ENCODE data around the gene F13A1.

GRCh38 chr6:6285679-6286078 is 34.8 kb downstream of the F13A1 start:
- TF ChIP-seq, protein P1, sequence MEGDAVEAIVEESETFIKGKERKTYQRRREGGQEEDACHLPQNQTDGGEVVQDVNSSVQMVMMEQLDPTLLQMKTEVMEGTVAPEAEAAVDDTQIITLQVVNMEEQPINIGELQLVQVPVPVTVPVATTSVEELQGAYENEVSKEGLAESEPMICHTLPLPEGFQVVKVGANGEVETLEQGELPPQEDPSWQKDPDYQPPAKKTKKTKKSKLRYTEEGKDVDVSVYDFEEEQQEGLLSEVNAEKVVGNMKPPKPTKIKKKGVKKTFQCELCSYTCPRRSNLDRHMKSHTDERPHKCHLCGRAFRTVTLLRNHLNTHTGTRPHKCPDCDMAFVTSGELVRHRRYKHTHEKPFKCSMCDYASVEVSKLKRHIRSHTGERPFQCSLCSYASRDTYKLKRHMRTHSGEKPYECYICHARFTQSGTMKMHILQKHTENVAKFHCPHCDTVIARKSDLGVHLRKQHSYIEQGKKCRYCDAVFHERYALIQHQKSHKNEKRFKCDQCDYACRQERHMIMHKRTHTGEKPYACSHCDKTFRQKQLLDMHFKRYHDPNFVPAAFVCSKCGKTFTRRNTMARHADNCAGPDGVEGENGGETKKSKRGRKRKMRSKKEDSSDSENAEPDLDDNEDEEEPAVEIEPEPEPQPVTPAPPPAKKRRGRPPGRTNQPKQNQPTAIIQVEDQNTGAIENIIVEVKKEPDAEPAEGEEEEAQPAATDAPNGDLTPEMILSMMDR (IDR thresholded peaks at IDR 0.05): no peak
- TF ChIP-seq MXI1 (IDR thresholded peaks at IDR 0.05; ENCODE audit: low read depth, low read length): no peak
- no peak for TF ChIP-seq FOXJ3 (CRISPR knock-in tag; IDR thresholded peaks at IDR 0.05)
- TF ChIP-seq YY1 (IDR thresholded peaks at IDR 0.05; ENCODE audit: low read depth): no peak

Measured in SK-N-SH (cell line).